K562 (cell line): ENCODE measurements around the gene ITSN1. TPM values are rescaled to one million over a fixed set of nuclear protein-coding genes. Genes with fewer than 3 reads are reported as not detected.

Experiments
- ARID1B ChIP-seq: fragments of 450-650 bp; IDR thresholded peaks from 2 replicates; pipeline ENCODE4 v1.6.1; 2016; ENCODE audit warnings: antibody characterized with exemption, mild to moderate bottlenecking, inconsistent platforms
- CSDE1 ChIP-seq, 2 experiments: fragments of 450-650 bp; IDR thresholded peaks; 2 replicates each; pipeline ENCODE4 v1.6.1; 2016; ENCODE audit warnings: mild to moderate bottlenecking in 1 of 2
- EWSR1 ChIP-seq: fragments of 450-650 bp; IDR thresholded peaks from 2 replicates; pipeline ENCODE4 v1.6.1; 2018; ENCODE audit warnings: borderline replicate concordance, mild to moderate bottlenecking, low read depth, moderate library complexity; ENCODE audit not compliant: partially characterized antibody
- EZH2 ChIP-seq: IDR thresholded peaks from 2 replicates; pipeline ENCODE4 v1.6.1; 2012; ENCODE audit warnings: low read depth, mild to moderate bottlenecking, inconsistent platforms, low read length, borderline replicate concordance
- POLR2AphosphoS2 ChIP-seq: IDR thresholded peaks from 2 replicates; pipeline ENCODE4 v1.6.1; 2012; ENCODE audit warnings: low read length, improper control_type of control experiment
- RBM14 ChIP-seq: fragments of 200-400 bp; formaldehyde crosslinking; IDR thresholded peaks from 2 replicates; pipeline ENCODE4 v1.6.1; 2018; ENCODE audit warnings: low read depth, mild to moderate bottlenecking, low read length, moderate library complexity, borderline replicate concordance; ENCODE audit not compliant: insufficient read depth
- SMAD4 ChIP-seq: fragments of 250-450 bp; sonication (Bioruptor Pico); conservative IDR thresholded peaks from 2 replicates; pipeline ENCODE4 v1.8.0; 2021; ENCODE audit warnings: inconsistent platforms, mild to moderate bottlenecking, moderate library complexity
- THRAP3 ChIP-seq: fragments of 450-650 bp; IDR thresholded peaks from 2 replicates; pipeline ENCODE4 v1.6.1; 2016; ENCODE audit warnings: mild to moderate bottlenecking, inconsistent platforms, borderline replicate concordance
- ZBTB26 ChIP-seq: fragments of 450-650 bp; formaldehyde crosslinking; IDR thresholded peaks from 2 replicates; pipeline ENCODE4 v1.4.0; 2022; ENCODE audit warnings: missing genetic modification characterization
- ZNF134 ChIP-seq: fragments of 250-450 bp; sonication (Bioruptor Pico); conservative IDR thresholded peaks from 2 replicates; pipeline ENCODE4 v1.4.0; 2020
- polyA plus RNA-seq, 8 experiments: library from polyadenylated mRNA; depleted of rRNA in 4 of 8; stranded (reverse) in 5 of 8; unstranded in 3 of 8; fragments of >200 nt; fragmentation: Nextera tagmentation in 2 of 8; fragmentation: Illumina TruSeq in 1 of 8; extraction: Ambion mirVana in 2 of 8; extraction: Trizol in 1 of 8; gene quantifications; 2 replicates each; pipeline versions ENCODE4 v1.2.1 to v1.2.3, GENCODE V29; 2011 to 2014; ENCODE audit warnings: inconsistent platforms in 1 of 8, missing spikeins in 1 of 8
- total RNA-seq, 7 experiments: library from RNA; depleted of rRNA in 6 of 7; stranded (reverse); fragments of >200 nt in 6 of 7; fragmentation: Illumina TruSeq in 2 of 7; extraction: Trizol in 2 of 7; gene quantifications; 2 replicates each; pipeline versions ENCODE4 v1.2.1 to v1.2.3, GENCODE V29; 2011 to 2021; ENCODE audit warnings: low replicate concordance in 1 of 7
- TF ChIP-seq, protein P1 (sequence below): fragments of 200-600 bp; sonication (generic); IDR thresholded peaks from one replicate; pipeline ENCODE4 v1.6.1; 2012; ENCODE audit warnings: mild to moderate bottlenecking, low read depth, low read length, inconsistent platforms
- TF ChIP-seq, protein P2 (sequence below): IDR thresholded peaks from 2 replicates; pipeline ENCODE4 v1.6.1; 2012; ENCODE audit warnings: low read depth, low read length, improper control_type of control experiment, borderline replicate concordance

The ITSN1 gene
- total and polyA plus RNA-seq, 9 of the 15 experiments (the other 6 are each of a cell fraction or from before 2014, with no cell fraction given) = 1.1 to 12.6 (median 4.8) TPM

GRCh38 chr21:33761441-33762036 is 119.2 kb downstream of the ITSN1 start (continued):
- TF ChIP-seq, protein P1, sequence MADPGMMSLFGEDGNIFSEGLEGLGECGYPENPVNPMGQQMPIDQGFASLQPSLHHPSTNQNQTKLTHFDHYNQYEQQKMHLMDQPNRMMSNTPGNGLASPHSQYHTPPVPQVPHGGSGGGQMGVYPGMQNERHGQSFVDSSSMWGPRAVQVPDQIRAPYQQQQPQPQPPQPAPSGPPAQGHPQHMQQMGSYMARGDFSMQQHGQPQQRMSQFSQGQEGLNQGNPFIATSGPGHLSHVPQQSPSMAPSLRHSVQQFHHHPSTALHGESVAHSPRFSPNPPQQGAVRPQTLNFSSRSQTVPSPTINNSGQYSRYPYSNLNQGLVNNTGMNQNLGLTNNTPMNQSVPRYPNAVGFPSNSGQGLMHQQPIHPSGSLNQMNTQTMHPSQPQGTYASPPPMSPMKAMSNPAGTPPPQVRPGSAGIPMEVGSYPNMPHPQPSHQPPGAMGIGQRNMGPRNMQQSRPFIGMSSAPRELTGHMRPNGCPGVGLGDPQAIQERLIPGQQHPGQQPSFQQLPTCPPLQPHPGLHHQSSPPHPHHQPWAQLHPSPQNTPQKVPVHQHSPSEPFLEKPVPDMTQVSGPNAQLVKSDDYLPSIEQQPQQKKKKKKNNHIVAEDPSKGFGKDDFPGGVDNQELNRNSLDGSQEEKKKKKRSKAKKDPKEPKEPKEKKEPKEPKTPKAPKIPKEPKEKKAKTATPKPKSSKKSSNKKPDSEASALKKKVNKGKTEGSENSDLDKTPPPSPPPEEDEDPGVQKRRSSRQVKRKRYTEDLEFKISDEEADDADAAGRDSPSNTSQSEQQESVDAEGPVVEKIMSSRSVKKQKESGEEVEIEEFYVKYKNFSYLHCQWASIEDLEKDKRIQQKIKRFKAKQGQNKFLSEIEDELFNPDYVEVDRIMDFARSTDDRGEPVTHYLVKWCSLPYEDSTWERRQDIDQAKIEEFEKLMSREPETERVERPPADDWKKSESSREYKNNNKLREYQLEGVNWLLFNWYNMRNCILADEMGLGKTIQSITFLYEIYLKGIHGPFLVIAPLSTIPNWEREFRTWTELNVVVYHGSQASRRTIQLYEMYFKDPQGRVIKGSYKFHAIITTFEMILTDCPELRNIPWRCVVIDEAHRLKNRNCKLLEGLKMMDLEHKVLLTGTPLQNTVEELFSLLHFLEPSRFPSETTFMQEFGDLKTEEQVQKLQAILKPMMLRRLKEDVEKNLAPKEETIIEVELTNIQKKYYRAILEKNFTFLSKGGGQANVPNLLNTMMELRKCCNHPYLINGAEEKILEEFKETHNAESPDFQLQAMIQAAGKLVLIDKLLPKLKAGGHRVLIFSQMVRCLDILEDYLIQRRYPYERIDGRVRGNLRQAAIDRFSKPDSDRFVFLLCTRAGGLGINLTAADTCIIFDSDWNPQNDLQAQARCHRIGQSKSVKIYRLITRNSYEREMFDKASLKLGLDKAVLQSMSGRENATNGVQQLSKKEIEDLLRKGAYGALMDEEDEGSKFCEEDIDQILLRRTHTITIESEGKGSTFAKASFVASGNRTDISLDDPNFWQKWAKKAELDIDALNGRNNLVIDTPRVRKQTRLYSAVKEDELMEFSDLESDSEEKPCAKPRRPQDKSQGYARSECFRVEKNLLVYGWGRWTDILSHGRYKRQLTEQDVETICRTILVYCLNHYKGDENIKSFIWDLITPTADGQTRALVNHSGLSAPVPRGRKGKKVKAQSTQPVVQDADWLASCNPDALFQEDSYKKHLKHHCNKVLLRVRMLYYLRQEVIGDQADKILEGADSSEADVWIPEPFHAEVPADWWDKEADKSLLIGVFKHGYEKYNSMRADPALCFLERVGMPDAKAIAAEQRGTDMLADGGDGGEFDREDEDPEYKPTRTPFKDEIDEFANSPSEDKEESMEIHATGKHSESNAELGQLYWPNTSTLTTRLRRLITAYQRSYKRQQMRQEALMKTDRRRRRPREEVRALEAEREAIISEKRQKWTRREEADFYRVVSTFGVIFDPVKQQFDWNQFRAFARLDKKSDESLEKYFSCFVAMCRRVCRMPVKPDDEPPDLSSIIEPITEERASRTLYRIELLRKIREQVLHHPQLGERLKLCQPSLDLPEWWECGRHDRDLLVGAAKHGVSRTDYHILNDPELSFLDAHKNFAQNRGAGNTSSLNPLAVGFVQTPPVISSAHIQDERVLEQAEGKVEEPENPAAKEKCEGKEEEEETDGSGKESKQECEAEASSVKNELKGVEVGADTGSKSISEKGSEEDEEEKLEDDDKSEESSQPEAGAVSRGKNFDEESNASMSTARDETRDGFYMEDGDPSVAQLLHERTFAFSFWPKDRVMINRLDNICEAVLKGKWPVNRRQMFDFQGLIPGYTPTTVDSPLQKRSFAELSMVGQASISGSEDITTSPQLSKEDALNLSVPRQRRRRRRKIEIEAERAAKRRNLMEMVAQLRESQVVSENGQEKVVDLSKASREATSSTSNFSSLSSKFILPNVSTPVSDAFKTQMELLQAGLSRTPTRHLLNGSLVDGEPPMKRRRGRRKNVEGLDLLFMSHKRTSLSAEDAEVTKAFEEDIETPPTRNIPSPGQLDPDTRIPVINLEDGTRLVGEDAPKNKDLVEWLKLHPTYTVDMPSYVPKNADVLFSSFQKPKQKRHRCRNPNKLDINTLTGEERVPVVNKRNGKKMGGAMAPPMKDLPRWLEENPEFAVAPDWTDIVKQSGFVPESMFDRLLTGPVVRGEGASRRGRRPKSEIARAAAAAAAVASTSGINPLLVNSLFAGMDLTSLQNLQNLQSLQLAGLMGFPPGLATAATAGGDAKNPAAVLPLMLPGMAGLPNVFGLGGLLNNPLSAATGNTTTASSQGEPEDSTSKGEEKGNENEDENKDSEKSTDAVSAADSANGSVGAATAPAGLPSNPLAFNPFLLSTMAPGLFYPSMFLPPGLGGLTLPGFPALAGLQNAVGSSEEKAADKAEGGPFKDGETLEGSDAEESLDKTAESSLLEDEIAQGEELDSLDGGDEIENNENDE = no peak
- TF ChIP-seq EWSR1 = no peak
- TF ChIP-seq, protein P2, sequence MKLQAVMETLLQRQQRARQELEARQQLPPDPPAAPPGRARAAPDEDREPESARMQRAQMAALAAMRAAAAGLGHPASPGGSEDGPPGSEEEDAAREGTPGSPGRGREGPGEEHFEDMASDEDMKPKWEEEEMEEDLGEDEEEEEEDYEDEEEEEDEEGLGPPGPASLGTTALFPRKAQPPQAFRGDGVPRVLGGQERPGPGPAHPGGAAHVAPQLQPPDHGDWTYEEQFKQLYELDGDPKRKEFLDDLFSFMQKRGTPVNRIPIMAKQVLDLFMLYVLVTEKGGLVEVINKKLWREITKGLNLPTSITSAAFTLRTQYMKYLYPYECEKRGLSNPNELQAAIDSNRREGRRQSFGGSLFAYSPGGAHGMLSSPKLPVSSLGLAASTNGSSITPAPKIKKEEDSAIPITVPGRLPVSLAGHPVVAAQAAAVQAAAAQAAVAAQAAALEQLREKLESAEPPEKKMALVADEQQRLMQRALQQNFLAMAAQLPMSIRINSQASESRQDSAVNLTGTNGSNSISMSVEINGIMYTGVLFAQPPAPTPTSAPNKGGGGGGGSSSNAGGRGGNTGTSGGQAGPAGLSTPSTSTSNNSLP = no peak
- no peak for TF ChIP-seq POLR2AphosphoS2
- TF ChIP-seq RBM14 = no peak
- peak; percentile 51; the same call in 1 of the 2 replicates for TF ChIP-seq SMAD4
- no peak for TF ChIP-seq EZH2
- TF ChIP-seq THRAP3 = no peak
- TF ChIP-seq ZNF134 (CRISPR knock-in tag) = no peak
- TF ChIP-seq ZBTB26 (CRISPR knock-in tag) = no peak
- peak; percentile 73 for TF ChIP-seq ARID1B
- no peak for TF ChIP-seq CSDE1 (IDR thresholded peaks at IDR 0.05)
